TTC549 (cell line): Measurements from ENCODE around the gene CCDC9B.

Experiments used
- FAIRE-seq: peaks from 2 replicates; lab custom pipeline; 2012; peaks lifted over from hg19 to GRCh38; lab: Jason Lieb, UNC

CCDC9B gene

DNA sequence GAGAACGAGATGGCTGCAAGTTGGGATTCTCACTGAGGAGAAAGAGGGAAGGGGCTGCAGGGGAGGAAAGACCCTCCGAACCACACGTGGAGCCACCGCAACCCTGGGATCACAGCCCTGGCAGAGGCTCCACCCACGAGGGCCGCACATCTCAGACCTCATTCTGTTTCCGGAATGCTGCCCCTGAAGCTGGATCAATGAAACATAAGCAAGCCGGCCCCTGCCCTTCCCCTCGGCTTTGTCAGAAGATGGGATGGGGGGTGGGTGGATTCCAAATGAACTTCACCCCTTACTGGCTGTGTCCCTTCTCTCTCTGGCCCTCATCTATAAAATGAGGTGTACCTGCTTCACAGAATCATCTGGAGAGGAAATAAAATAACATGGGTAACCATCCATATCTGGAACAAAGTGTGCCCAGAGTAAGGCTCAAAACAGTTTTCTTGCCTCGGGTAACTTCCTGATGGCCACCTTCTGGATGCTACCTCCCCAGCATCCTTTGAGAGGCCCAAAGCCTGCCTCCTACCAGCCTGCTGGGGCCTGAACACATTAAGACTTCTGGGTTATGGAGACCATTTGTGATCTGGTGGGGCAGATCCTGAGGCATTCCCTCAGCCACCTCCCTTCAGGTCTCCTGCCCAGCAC lies 4.6 kb upstream of the CCDC9B start:
- no peak for FAIRE-seq

DNA sequence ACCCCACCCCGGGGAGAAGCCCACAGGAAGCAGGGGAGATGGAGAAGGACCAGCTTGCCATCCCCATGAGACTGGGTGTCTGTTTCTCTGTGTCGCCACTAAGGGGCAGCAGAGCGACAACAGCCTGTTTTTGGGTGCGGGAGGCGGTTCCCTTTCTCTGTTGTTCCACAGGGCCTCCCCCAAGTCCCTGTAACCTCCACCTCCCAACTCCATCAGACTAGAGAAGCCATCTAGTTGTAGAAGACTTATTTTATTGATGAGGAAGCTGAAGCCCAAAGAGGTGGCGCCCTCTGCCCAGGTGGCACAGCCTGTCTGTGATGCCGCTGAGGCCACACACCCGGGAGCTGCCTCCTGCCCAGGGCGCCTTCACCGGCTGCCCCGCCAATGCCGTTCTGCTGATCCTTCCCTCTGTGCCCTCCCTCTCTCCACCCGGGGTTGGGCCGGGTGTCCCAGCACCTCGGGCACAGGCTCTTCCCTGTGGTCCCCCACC lies 3.9 kb upstream of the CCDC9B start:
- FAIRE-seq, result no peak

GRCh38 chr15:40344217-40344616 lies 3.5 kb upstream of the CCDC9B start:
- FAIRE-seq, result no peak

DNA sequence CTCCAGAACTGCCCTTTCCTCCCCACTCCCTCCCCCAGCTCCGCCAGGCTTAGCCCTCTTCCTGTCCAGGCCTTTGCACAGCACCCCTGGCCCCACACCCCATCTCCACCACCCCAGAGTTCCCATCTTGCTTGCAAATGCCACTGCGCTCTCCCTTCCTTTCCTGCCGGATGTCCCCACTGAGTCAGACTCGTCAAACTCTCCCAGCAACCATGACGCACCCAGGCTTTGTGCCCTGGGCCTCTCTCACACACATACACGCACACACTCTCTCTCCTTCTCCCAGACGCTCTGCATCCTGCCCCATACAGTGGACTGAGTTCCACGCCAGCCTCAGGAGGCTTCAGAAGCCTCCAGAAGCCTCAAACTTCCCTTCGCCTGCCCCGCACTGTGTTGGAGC lies 2.8 kb upstream of the CCDC9B start:
- FAIRE-seq, result no peak

GRCh38 chr15:40342416-40343320 lies 1.9 kb upstream of the CCDC9B start:
- FAIRE-seq, result no peak

DNA sequence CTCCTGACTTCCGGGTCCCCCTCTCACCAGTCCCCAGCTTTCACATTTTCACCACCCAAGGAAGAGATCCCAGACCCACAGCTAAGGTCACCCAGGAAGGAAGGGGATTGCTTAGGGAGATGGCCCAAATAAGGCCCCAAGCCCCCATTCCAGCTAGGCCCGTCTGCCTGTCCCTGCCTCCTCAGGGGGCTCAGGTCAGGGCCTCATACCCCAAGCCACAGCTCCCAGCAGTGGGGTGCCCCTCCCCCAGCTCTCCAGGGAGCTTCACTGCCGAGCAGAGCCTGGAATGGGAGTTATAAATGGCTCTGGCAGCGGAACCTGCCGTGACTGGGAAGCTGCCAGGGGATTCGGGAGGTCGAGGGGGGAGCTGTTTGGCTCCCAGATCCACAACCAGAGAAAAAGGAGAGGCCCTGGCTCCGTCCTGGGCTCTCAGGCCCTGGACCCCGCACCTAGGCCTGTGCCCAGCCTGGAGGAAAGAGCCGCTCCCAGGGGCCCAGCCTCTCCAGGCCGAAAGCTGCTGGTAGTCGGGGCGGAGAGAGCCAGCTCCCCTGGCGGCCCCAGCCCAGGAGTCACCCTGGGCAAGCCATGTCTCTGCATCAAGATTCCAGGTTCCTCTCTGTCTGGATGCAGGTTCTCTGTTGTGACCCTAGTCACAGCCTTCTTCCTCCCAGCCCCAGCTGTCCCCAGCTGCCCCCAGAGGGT lies 550 bp downstream of the CCDC9B start:
- FAIRE-seq, result no peak

DNA sequence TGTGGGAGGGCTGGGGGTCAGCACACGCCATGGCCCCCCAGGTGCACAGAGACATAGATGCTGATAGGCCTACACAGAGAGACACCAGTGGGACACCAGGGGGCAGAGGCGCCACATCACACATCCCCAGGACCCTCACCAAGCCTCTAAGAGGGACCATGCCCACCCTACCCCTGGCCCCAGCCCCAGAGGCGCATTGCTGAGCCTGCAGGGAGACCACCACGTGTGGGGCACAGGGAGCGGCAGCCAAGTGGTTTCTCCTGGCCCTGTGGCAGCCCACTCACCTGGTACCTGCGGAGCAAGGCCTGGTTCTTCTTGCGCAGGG lies 1.2 kb downstream of the CCDC9B start:
- no peak for FAIRE-seq

DNA sequence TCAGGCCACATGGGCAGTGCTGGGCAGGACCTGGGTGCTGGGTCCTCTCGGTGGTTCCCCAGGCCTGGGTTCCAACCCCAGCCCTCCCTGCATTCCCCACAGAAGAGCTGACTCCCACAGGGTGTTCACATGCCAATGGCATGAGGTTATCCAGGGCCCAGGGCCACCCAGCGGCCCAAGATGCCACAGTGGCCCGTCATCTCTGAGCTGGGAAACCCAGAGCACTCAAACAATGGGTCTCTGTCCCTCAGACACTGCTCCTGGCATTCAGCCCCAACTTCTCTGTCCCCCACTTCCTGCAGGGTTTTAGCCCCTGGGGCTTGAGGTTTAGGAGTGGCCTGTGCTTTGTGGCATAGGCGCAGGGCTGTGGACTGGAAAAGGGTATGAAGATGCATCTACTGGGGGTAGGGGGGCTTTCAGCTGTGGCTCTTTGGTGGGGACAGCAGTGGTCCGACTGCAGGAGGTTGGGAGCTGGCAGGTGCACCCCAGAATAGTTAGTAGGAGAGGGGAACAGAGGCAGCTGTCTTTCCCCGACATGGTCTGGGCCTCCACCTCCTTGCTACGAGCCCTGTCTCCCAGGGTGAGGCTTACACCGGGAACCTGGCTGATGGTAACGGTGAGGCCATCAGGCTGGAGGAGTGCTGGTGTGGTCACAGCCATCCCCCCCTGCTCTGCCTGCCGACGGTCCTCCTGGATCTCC lies 1.7 kb downstream of the CCDC9B start:
- FAIRE-seq, result no peak

GRCh38 chr15:40338041-40338657 lies 2.6 kb downstream of the CCDC9B start:
- no peak for FAIRE-seq

- FAIRE-seq, result no peak
Observed at GRCh38 chr15:40337597-40337996, 3.1 kb downstream of the CCDC9B start.

DNA sequence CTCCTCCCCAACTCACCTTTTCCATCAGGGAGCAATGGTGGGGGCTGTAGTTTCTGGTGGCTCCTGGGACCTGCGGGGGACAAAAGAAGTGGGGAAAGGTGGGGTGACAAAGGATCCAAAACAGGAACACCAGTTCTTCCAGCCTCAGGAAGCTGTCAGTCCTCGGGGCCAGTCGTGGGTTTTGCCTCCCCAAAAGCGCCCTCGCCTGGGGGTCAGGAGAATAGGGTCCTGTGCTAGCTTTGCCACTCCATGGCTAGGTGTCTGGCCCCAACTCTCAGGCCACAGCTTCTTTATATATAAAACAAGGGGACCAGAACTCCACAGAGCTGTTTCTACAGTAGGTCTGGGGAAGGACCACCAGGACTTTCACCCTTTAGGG lies 4.0 kb downstream of the CCDC9B start:
- FAIRE-seq, result no peak

- FAIRE-seq, result no peak
Observed at GRCh38 chr15:40335938-40336743, 4.6 kb downstream of the CCDC9B start.

DNA sequence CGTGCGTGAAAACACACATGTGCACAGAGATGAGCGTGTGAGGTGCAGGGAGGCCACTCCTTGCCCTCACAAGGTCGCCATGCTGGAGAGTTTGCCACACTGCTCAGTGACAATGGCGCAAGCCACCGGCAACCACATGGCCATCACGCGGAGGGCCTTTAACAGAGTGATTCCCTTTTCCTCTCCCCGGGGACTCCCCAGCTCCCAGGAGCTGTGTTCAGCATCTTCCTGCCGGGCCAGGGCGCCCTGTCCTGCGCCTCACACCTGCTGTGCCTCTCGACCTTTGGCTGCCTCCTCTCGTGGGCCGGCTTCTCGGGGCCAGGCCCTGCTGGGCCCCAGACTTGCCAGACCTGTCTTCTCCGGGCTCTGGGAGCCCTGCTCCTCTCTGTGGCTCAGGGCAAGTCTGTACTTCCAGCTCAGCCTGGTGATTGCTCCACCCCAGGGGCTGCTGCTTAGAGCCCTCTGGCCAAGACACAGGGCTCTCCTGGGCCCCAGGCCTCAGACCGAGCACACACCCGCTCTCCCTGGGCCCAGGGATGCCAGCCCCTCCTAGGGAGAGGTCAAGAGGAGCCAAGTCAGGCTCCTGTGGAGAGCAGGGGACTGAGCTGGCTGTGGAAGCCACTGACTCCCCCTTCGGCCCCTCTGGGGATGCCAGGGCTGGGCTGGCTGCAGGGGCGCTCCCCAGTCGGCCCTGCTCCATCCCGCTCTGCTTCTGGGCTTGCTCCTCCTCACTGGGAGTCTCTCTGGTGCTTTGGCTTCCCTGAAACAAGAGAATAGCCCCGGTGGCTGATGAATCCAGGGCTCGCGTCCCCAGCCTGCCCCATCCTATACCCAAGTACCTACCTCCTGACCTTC lies 5.6 kb downstream of the CCDC9B start:
- FAIRE-seq, result no peak

- FAIRE-seq, result no peak
Observed at GRCh38 chr15:40334541-40334940, 6.2 kb downstream of the CCDC9B start.

- FAIRE-seq, result no peak
Observed at GRCh38 chr15:40333922-40334492, 6.7 kb downstream of the CCDC9B start.

DNA sequence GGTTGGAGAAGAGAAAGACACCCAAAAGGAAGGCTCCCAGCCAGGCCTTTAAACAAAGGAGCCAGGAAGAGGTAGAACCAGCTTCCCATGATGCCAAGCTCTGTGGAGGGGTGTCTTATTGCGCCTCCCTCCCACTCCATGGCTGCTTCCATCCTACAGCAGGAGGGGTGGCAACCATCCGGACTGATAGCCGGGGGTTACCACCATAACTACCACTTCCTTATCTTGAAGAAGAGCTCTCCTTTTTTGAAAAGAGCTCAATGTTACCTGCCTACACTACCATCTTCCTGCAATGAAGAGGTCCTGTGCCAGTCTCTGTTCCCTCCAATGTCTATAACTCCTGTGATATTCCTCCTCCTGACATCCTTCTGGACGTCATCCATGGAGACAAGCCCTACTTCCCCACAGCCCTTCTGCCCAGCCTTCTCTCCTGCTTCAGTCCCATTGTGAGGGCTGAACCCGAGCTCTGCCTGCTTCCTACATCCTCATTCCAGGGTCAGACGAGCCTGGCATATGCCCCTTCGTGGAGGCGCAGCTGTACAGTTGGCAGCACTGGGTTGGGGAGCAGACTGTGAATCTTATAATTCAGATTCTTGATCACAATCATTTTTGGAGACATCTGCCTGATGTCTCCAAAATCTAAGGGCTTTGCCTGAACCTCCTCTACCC lies 8.5 kb downstream of the CCDC9B start:
- FAIRE-seq, result no peak

DNA sequence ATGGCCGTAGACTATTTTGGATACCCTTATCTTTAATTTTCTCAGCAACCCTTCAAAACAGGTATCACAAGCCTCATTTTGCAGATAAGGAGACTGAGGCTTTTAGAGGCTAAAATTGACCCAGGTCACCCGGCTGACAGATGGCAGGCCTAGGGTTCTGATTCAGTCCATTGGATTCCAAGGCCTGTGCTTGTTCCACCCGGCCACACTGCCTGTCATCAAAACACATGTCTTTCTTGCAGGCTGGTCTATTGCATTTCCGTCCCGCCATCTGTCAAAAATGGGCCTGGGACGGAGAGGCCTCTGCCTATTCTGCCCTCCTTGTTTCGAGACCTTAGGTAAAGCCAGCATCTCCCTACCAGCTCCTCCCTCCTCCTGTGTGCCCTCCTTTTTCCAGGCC lies 9.1 kb downstream of the CCDC9B start:
- FAIRE-seq, result no peak

- no peak for FAIRE-seq
Observed at GRCh38 chr15:40331026-40331425, 9.7 kb downstream of the CCDC9B start.

- no peak for FAIRE-seq
Observed at GRCh38 chr15:40330368-40330836, 10.3 kb downstream of the CCDC9B start.
